WI38 (cell line): Measurements from ENCODE around the gene BEND6.
"Not testable (repeated sequence)": the region's sequence is repeated elsewhere in the genome, so short reads cannot be mapped to it uniquely, and the experiment has no call there.

Experiments
- H3K4me3 ChIP-seq: 2 replicates; pipeline ENCODE4 v1.5.1; 2011; ENCODE audit warnings: low read depth, mild to moderate bottlenecking, control low read depth, low read length
- TF ChIP-seq, protein P1 (sequence below): IDR thresholded peaks from 2 replicates; pipeline ENCODE4 v1.5.1; 2012; ENCODE audit warnings: low read depth, mild to moderate bottlenecking, control low read depth, low read length

BEND6 gene

DNA sequence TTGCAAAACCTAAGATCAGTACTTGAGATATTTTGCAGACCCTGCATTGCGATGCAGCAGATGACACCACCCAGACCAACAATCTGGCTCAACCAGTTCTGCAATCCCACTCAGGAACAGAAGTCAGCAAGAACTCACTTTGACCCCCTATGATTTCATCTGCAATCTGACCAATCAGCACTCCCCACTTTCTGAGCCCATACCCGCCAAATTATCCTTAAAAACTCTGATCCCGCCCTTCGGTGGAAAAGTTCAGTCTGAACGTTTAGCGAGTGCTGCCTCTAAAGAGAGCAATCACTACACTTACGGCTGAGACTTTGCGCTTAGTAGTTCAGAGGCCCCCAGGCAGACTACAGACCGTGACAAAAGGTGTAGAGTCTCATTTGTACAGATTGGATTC lies 74.3 kb downstream of the BEND6 start:
- TF ChIP-seq, protein P1, sequence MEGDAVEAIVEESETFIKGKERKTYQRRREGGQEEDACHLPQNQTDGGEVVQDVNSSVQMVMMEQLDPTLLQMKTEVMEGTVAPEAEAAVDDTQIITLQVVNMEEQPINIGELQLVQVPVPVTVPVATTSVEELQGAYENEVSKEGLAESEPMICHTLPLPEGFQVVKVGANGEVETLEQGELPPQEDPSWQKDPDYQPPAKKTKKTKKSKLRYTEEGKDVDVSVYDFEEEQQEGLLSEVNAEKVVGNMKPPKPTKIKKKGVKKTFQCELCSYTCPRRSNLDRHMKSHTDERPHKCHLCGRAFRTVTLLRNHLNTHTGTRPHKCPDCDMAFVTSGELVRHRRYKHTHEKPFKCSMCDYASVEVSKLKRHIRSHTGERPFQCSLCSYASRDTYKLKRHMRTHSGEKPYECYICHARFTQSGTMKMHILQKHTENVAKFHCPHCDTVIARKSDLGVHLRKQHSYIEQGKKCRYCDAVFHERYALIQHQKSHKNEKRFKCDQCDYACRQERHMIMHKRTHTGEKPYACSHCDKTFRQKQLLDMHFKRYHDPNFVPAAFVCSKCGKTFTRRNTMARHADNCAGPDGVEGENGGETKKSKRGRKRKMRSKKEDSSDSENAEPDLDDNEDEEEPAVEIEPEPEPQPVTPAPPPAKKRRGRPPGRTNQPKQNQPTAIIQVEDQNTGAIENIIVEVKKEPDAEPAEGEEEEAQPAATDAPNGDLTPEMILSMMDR, result no peak
- no peak overlapping the region for H3K4me3 ChIP-seq

DNA sequence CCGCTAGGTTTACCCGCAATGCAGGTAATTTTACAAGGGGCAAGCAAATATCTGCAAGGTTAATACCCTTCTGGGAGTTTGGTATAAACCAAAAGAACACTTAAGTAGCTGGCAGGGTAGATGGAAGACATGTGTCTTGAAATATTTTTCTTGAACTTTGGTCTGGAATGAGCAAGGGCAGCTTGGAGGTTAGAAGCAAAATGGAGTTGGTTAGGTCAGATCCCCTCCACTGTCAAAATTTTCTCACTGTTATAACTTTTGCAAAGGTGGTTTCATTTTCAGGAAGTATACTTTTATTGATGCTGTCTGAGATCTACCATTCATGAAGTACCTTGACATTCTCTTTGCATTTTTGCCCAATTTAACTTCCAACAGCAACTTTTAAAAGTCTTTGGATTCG lies 78.3 kb downstream of the BEND6 start:
- H3K4me3 ChIP-seq, result no peak overlapping the region
- TF ChIP-seq, protein P1, result no peak

DNA sequence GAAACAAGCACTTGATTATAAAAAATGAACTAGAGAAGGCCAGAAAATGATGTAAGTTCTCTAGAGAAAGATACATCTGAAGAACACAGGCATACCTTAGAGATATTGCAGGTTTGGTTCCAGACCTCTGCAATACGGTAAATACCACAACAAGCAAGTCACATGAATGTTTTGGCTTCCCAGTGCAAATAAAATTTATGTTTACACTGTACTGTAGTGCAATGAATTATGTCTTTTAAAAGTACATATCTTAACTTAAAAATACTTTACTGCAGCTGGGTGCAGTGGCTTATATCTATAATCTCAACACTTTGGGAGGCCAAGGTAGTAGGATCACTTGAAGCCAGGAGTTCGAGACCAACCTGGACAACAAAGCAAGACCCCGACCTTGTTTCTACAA lies 80.6 kb downstream of the BEND6 start:
- TF ChIP-seq, protein P1, result no peak
- H3K4me3 ChIP-seq, result no peak overlapping the region

DNA sequence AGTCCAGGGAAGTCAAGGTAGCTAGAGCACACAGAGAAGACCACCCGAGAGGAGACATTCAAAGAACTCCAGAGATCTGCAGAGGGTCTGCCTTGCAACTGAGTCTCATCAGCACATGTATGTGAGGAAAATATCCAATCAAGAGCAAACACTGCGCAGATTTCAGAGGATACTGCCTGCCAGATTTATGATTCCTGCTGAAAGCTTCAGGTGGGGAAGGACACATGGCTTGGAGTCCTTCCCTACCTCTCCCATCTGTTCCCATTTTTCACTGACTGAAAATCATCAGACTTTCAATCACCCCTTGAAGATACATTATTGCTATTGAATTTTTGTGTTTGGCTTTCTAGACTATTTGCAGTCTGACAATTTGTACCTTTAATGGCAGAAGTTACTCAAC lies 84.0 kb downstream of the BEND6 start:
- TF ChIP-seq, protein P1, result no peak
- no peak overlapping the region for H3K4me3 ChIP-seq

DNA sequence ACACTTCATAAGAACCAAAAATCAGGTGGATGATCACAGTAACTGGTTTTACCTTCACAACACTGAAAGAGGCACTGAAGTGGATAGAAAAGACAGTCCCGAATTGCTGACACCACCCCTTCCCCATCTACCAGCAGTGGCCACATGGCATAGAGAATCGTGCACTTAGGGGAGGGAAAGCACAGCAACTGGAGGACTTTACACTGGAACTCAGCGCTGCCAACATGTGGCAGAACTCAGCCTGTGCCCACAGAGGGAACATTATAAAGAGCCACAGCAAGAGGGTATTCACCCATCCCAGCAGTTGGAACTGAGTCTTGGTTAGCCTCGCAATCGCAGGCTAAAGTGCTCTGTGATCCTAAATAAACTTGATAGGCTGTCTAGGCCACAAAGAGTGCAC lies 85.1 kb downstream of the BEND6 start:
- TF ChIP-seq, protein P1, result peak; percentile 16; the same call in 1 of the 2 replicates
- no peak overlapping the region for H3K4me3 ChIP-seq

DNA sequence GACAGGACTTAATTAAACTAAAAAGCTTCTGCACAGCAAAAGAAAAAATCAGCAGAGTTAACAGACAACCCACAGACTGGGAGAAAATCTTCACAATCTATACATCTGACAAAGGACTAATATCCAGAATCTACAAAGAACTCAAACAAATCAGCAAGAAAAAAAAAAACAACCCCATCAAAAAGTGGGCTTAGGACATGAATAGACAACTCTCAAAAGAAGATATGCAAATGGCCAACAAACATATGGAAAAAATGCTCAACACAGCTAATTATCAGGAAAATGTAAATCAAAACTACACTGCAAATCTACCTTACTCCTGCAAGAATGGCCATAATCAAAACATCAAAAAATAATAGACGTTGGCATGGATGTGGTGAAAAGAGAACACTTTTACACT lies 89.2 kb downstream of the BEND6 start:
- not testable (repeated sequence) for H3K4me3 ChIP-seq

DNA sequence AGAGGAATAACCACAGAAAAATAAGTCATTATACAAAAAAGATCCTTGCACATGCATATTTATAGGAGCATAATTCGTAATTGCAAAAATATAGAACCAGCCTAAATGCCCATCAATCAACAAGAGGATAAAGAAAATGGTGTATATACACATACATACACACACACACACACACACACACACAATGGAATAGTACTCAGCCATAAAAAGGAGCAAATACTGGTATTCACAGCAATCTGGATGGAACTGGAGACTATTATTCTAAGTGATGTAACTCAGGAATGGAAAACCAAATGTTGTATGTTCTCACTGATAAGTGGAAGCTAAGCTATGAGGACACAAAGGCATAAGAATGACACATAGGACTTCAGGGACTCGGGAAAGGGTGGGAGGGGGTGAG lies 89.7 kb downstream of the BEND6 start:
- TF ChIP-seq, protein P1, result no peak
- no peak overlapping the region for H3K4me3 ChIP-seq

DNA sequence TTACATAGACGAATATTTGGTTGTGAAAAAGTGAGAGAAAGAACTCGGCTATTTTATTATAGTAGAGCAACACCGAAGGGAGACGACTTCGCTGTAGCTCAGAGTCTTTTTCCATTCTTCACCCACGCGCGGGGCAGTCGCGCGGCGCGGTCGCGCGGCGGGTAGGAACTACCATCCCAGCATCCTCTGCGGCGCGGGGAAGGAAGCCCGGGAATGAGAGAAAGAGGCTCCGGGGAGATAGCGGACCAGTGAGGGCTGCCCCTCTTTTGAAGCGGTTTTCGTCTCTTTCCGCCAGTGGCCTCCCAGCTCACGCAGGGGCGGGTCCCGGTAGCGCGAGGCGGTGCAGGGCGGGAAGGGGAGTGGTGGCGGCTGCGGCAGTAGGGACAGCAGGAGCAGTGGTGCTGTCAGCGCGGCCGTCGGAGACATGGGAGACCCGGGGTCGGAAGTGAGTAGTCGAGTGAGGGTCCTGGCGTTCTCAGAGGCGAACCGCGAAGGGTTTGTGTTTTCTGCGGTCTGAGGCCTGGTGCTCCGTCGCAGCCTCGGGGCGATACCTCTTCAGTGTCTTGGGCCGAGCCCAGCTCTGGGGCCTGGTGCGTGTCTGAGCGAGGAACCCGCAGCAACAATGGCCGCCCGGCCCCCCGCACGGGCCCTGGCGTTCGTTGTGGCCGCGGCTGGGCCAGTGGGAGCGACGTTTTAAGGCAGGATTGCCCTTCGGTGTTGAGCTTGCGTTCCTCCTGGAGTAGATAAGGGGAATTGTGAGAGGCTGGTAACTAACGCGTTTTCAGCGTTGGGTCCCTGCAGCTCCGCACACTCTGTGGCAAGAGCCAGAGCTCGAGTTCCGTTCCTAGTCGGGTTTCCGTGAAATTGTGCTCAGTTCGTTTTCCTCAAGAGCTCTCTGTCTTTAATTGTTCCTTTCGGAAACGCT lies 91.7 kb downstream of the BEND6 start, which contains the start of gene KIAA1586:
TSS of gene KIAA1586 (plus strand) at position 362 of the 925 bp plus-strand sequence. CDS start at position 425, 63 bp downstream.
- H3K4me3 ChIP-seq, result peak within 1 kb of the TSS; percentile 69

DNA sequence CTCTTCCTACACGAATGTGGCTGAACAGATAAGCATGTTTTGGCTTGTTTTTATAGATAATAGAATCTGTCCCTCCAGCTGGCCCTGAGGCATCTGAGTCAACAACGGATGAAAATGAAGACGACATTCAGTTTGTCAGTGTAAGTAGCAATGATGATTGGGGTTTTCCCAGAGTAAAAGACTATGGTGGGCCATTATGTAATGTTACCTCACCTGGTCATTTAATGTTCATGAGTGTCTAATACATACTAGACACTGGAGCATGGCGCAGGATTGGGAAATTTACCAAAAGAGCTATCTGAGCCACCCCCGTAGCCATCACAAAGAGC lies 92.3 kb downstream of the BEND6 start:
- H3K4me3 ChIP-seq, result not testable (repeated sequence)

DNA sequence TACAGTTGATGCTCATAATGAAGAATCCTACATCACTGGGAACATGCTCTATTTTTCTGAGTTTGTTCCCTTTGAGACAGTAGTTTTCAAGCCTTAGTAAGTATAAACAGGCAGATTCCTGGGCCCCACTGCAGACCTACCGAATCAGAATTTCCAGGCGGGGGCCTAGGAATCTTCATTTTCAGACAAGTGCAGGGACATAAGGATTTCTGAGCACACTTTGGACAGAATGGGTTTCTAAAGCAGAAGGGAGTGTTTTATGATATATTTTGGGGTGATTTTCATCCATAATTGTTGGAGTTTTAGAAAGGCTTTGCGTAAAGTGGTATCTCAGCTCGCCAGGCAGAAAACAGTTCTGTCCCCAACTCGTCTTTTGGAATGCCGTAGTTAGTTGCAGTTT lies 93.0 kb downstream of the BEND6 start:
- peak overlapping the region; percentile 28 for H3K4me3 ChIP-seq
